HFFc6 (cell line): ENCODE data around the gene CCDC188. TPM values are rescaled to one million over a fixed set of nuclear protein-coding genes. Genes with fewer than 3 reads are reported as not detected.

Source experiments
- DNase-seq: peaks from one replicate; pipeline ENCODE4 v3.0.0-alpha.2; 2018
- H3K27ac Mint-ChIP-seq: 2 replicates; pipeline ENCODE4 v1.8.0; 2020; ENCODE audit warnings: mild to moderate bottlenecking, mixed read lengths
- H3K27me3 Mint-ChIP-seq: 2 replicates; pipeline ENCODE4 v1.8.0; 2021; ENCODE audit warnings: mild to moderate bottlenecking, moderate library complexity, mixed read lengths; ENCODE audit not compliant: insufficient read depth
- H3K36me3 Mint-ChIP-seq: 2 replicates; pipeline ENCODE4 v1.8.0; 2021; ENCODE audit warnings: low read depth, mixed read lengths
- H3K4me1 Mint-ChIP-seq: 2 replicates; pipeline ENCODE4 v1.8.0; 2020; ENCODE audit warnings: low read depth, mixed read lengths
- H3K4me3 Mint-ChIP-seq: 2 replicates; pipeline ENCODE4 v1.8.0; 2020; ENCODE audit warnings: mild to moderate bottlenecking, moderate library complexity, mixed read lengths
- H3K9me3 Mint-ChIP-seq: 2 replicates; pipeline ENCODE4 v1.8.0; 2020; ENCODE audit warnings: mild to moderate bottlenecking, mixed read lengths
- total RNA-seq, 6 experiments: library from RNA; stranded (reverse); fragmentation: NEBNext Ultra II Directional; extraction: Animal tissue kit (Norgen Biotek cat#: 25700); gene quantifications; 2 replicates in 1 of 6; 3 replicates in 5 of 6; pipeline ENCODE4 v1.2.3, GENCODE V29; 2021
- TF ChIP-seq, protein P1 (sequence below): fragments of 200-600 bp; sonication (generic); IDR thresholded peaks from 2 replicates; pipeline ENCODE4 v1.5.0; 2021; ENCODE audit warnings: antibody characterized with exemption, mild to moderate bottlenecking

The CCDC188 gene
- total RNA-seq, 6 experiments from 2014 or later: 0.54 to 3.9 (median 2.8) TPM; not detected in 1

DNA sequence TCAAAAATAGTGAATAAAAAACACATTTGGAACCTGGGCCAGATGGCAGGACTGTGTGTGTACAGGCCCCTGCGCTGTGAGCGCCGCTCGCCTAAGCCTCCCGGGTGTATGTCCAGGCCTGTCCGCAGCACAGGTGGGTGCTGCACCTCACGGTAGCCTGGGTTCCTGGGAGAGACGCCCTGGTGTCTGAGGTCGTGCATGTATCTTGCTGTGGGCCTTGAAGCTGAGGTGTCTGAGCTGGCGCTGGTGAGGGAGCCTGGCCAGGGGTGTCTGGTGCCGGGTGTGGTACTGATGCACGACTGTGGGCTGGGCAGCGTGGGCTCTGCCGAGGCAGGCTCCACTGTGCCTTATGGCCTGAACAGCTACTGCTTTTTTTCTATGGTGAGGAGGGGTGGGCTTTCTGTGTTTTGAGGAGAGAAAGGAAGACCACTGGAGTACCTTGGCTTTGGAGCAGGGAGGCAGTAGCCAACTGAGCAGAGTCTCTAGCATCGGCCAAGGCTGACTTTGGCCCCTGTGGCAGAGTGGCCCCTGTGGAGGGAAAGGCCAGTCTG, 23.5 kb downstream of the CCDC188 start:
- TF ChIP-seq, protein P1, sequence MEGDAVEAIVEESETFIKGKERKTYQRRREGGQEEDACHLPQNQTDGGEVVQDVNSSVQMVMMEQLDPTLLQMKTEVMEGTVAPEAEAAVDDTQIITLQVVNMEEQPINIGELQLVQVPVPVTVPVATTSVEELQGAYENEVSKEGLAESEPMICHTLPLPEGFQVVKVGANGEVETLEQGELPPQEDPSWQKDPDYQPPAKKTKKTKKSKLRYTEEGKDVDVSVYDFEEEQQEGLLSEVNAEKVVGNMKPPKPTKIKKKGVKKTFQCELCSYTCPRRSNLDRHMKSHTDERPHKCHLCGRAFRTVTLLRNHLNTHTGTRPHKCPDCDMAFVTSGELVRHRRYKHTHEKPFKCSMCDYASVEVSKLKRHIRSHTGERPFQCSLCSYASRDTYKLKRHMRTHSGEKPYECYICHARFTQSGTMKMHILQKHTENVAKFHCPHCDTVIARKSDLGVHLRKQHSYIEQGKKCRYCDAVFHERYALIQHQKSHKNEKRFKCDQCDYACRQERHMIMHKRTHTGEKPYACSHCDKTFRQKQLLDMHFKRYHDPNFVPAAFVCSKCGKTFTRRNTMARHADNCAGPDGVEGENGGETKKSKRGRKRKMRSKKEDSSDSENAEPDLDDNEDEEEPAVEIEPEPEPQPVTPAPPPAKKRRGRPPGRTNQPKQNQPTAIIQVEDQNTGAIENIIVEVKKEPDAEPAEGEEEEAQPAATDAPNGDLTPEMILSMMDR: no peak
- peaks cover 5% of the 10 kb centered on the region; the same call in 1 of the 2 replicates for H3K36me3 Mint-ChIP-seq
- no peaks in the 10 kb centered on the region; the same call in 1 of the 2 replicates for H3K27me3 Mint-ChIP-seq
- no peaks in the 10 kb centered on the region for H3K9me3 Mint-ChIP-seq
- no peak for DNase-seq
- no peak overlapping the region for H3K4me3 Mint-ChIP-seq
- H3K27ac Mint-ChIP-seq: no peak overlapping the region
- 0 out of 2 replicates have a peak, but pooled peaks cover 5% of the 10 kb centered on the region for H3K4me1 Mint-ChIP-seq

DNA sequence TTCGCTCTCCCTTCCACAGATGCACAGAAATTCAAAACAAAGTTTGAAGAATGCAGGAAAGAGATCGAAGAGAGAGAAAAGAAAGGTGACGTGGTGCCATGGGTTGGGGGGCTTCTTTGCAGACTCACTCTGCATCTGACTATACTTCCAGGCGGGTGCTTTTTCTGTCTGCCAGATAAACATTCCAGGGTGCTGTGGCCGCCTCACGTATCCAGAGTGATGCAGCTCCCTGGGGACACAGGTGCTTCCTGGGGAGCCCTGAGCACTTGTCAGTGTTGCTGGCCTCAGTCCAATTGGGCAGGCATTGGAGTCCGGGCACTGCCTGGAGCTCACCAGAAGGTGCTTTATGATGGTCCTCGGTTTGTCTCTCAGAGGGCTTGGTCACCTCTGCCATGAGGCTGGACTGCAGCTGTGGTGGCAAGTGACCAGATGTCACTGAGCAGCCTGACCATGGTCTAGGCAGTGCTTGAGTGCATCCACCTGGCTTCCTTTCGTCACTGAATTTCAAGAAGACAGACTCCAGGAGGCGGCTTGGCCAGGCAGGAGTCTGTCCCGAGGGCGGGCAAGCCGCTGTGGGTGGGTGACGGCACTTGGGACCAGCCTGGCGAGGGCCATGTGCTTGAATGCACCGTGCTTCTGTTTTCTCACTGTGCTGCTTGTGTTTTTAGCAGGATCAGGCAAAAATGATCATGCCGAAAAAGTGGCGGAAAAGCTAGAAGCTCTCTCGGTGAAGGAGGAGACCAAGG, 24.4 kb downstream of the CCDC188 start:
- Mint-ChIP-seq H3K4me1 (0 out of 2 replicates have a peak, but pooled peaks cover 5% of the 10 kb centered on the region), H3K4me3 (no peak overlapping the region), H3K9me3 (no peaks in the 10 kb centered on the region), H3K27ac (no peak overlapping the region), H3K27me3 (no peaks in the 10 kb centered on the region; the same call in 1 of the 2 replicates), H3K36me3 (peaks cover 5% of the 10 kb centered on the region; the same call in 1 of the 2 replicates)
- TF ChIP-seq, protein P1: no peak
- no peak for DNase-seq

DNA sequence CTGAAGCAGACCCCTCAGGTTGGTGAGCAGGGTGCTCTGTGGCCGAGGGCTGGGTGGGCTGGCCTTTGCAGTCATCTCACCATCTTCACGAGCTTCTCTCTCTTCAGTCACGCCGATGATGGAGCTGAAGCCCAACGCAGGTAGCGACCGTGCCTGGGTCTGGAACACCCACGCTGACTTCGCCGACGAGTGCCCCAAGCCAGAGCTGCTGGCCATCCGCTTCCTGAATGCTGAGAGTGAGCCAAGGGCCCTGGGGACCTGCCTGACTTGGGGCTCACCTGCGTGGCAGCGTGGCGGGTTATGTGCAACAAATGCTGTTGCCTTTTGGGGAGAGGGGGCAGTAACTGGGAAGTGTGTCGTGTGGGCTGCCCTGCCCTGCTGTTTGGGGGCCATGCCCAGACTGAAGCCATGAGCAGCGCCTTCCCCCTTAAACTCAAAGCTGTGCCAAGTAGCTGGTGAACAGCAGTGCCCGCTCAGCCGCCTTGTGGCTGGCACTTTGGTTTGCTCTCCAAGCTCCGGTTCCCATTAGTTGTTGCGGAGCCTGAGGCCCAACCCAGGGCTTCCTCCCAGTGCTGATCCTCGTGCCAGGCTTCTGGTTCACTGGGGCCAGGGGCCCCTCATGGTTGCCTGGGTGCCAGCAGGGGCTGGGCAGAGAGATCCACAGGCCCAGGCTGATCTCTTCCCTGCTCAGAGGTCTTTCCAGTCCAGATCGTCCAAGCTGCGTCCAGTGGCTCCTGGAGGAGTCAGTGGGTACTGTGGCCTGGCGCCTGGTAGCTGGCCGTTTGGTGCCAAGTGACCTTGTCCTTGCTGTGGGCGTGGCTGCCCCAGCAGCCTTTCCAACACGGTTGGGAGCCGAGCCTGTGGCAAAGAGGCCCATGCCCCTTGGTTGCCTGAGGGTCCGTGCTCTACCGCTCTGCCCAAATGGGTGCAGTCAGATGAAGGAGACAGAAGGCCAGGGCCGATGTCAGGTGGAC, 25.4 kb downstream of the CCDC188 start:
- no peak for DNase-seq
- peaks cover 5% of the 10 kb centered on the region; the same call in 1 of the 2 replicates for H3K36me3 Mint-ChIP-seq
- H3K27ac Mint-ChIP-seq: no peak overlapping the region
- H3K4me1 Mint-ChIP-seq: 0 out of 2 replicates have a peak, but pooled peaks cover 5% of the 10 kb centered on the region
- TF ChIP-seq, protein P1: no peak
- H3K4me3 Mint-ChIP-seq: no peak overlapping the region
- no peaks in the 10 kb centered on the region; the same call in 1 of the 2 replicates for H3K27me3 Mint-ChIP-seq
- H3K9me3 Mint-ChIP-seq: no peaks in the 10 kb centered on the region

DNA sequence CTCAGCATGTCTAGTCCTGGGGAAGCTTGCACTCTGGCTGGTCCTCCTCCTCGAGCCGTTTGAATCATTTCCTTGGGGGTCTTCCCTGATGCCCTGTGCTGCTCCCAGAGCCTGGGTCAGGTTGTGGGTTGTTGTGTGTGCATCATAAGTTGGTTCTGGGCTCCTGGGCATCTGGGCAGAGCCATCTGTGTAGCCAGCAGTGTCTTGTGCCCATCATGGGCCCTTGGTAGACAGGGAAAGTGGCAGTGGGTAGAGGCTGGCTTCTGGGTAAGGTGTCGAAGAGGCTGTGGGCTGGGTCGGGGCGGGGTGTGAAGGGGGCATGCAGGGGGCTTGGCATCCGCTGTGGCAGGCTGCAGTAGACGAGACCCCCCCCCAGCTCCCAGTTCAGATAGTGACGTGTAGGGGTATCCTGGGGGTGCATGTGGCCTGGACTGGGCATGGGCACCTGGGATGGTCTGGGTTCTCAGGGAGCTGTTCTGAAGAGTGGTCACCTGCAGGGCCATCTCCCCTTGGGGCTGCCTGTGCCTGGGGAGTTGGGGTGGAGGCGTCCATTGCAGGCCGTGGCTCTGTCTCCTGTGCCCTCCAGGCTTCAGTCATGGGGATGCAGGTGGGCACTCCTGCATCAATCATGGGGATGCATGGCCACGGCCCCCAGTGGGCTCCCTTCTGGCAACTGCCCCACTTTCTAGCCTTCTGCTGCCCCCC, 26.6 kb downstream of the CCDC188 start:
- TF ChIP-seq, protein P1: no peak
- H3K36me3 Mint-ChIP-seq: peaks cover 11% of the 10 kb centered on the region; the same call in 1 of the 2 replicates
- no peaks in the 10 kb centered on the region for H3K9me3 Mint-ChIP-seq
- H3K4me1 Mint-ChIP-seq: peaks cover 7% of the 10 kb centered on the region
- H3K4me3 Mint-ChIP-seq: no peak overlapping the region
- no peaks in the 10 kb centered on the region; the same call in 1 of the 2 replicates for H3K27me3 Mint-ChIP-seq
- H3K27ac Mint-ChIP-seq: no peak overlapping the region
- DNase-seq: no peak
